ENCODE measurements around the gene SPECC1.
"Not testable (repeated sequence)": the region's sequence is repeated elsewhere in the genome, so short reads cannot be mapped to it uniquely, and the experiment has no call there.

SPECC1 gene

DNA sequence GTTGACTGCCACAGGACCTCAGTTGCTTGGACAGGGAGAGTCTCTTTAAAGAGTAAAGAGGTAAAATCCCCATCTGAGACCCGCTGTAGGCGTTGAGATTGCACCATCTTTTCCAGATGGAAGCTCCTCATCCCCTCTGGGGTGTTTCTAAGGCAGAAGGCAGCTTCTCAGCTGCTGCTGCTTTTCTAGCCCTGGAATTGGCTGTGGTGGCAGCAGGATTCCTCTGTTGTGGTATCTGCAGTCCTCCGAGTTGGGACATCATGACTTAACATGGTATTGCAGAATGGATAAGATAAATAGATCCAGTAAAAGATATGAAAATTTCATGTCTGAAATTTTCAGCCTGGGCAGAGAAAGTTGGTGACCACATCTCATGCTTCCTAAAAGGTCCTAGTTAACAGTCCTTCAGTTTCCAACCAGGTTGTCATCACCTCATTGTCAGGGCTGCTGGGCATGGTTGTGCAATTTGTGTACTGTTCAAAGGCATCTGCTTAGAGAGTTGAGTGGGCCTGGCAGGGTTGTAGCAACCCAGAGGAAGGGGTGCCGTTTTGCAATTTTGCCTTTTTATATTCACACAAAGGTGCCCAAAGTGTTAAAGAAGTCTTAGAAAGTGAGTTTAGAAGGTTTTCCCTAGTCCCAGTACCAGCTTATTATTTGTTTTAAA is 150.4 kb downstream of the SPECC1 start:
- no peak for DNase-seq (ENCODE audit: low read depth in 1 of 2, low spot score in 1 of 2)
- Histone ChIP-seq H3K27me3 (ENCODE audit: insufficient read depth, poor library complexity, severe bottlenecking) (no peaks in the 10 kb centered on the region), H3K4me3 (replicated peaks; ENCODE audit: insufficient read depth, low read length) (no peak overlapping the region), H3K27ac (replicated peaks) (no peak overlapping the region)
- TF ChIP-seq GABPA (IDR thresholded peaks at IDR 0.05; ENCODE audit: low read depth): no peak
- TF ChIP-seq POLR2AphosphoS5 (IDR thresholded peaks at IDR 0.05; ENCODE audit: low read depth): no peak

GRCh38 chr17:20165516-20165915 is 156.4 kb downstream of the SPECC1 start:
- H3K4me3 ChIP-seq (replicated peaks; ENCODE audit: insufficient read depth, low read length); DNase-seq (ENCODE audit: low read depth in 1 of 2, low spot score in 1 of 2); H3K27ac ChIP-seq (replicated peaks): not testable (repeated sequence)

GRCh38 chr17:20170085-20170484 is 160.9 kb downstream of the SPECC1 start:
- DNase-seq (ENCODE audit: low read depth in 1 of 2, low spot score in 1 of 2): no peak
- Histone ChIP-seq H3K27me3 (ENCODE audit: insufficient read depth, poor library complexity, severe bottlenecking) (no peaks in the 10 kb centered on the region), H3K27ac (replicated peaks) (no peak overlapping the region), H3K4me3 (replicated peaks; ENCODE audit: insufficient read depth, low read length) (no peak overlapping the region)
- TF ChIP-seq SPI1 (IDR thresholded peaks at IDR 0.05; ENCODE audit: borderline replicate concordance, low read depth) (no peak), REST (IDR thresholded peaks at IDR 0.05; ENCODE audit: insufficient replicate concordance, low read depth) (no peak), POLR2AphosphoS5 (IDR thresholded peaks at IDR 0.05; ENCODE audit: low read depth) (no peak), GABPA (IDR thresholded peaks at IDR 0.05; ENCODE audit: low read depth) (no peak)
- TF ChIP-seq, protein P1, sequence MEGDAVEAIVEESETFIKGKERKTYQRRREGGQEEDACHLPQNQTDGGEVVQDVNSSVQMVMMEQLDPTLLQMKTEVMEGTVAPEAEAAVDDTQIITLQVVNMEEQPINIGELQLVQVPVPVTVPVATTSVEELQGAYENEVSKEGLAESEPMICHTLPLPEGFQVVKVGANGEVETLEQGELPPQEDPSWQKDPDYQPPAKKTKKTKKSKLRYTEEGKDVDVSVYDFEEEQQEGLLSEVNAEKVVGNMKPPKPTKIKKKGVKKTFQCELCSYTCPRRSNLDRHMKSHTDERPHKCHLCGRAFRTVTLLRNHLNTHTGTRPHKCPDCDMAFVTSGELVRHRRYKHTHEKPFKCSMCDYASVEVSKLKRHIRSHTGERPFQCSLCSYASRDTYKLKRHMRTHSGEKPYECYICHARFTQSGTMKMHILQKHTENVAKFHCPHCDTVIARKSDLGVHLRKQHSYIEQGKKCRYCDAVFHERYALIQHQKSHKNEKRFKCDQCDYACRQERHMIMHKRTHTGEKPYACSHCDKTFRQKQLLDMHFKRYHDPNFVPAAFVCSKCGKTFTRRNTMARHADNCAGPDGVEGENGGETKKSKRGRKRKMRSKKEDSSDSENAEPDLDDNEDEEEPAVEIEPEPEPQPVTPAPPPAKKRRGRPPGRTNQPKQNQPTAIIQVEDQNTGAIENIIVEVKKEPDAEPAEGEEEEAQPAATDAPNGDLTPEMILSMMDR (IDR thresholded peaks at IDR 0.05; ENCODE audit: insufficient read depth, low read length): no peak

More at GRCh38 chr17:20165516-20165915, 156.4 kb downstream of the SPECC1 start:
- not testable (repeated sequence) for H3K27me3 ChIP-seq (ENCODE audit: insufficient read depth, poor library complexity, severe bottlenecking)

DNA sequence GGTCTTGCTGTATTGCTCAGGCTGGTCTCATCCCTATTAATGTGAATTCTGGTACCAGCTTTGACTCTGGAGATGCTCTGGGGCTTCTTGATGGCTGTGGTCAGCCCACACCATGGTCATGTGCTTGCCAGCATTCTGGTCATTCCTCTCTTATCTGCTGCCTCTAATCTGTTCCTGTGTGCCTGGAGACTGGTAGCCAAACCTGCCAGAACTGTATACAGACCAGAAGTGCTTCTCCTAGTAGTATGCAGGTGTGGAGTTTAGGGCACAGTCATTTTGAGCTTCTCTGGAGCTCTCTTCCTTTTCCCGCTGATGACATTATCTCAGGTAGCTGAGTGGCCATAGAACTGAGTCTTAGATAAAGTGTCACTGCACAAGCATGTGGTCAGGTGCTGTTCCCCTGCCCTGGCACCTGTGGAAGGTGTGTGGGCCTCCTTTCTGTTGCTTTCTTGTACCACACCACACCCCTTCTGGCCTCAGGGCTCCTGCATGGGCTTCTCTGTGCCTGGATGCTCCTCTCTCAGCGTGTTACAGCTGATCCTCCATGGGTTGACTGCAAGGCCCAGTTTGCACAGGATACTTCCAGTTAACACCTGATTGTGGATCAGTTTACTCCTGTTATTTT is 162.7 kb downstream of the SPECC1 start:
- no peak overlapping the region for H3K27ac ChIP-seq (replicated peaks)
- no peak for DNase-seq (ENCODE audit: low read depth in 1 of 2, low spot score in 1 of 2)
- no peak overlapping the region for H3K4me3 ChIP-seq (replicated peaks; ENCODE audit: insufficient read depth, low read length)
- H3K27me3 ChIP-seq (ENCODE audit: insufficient read depth, poor library complexity, severe bottlenecking): no peaks in the 10 kb centered on the region
- TF ChIP-seq REST (IDR thresholded peaks at IDR 0.05; ENCODE audit: insufficient replicate concordance, low read depth): no peak
- TF ChIP-seq, protein P1 (IDR thresholded peaks at IDR 0.05; ENCODE audit: insufficient read depth, low read length): no peak

GRCh38 chr17:20172376-20172775 is 163.2 kb downstream of the SPECC1 start:
- TF ChIP-seq, protein P1 (IDR thresholded peaks at IDR 0.05; ENCODE audit: insufficient read depth, low read length): no peak
- no peak for TF ChIP-seq REST (IDR thresholded peaks at IDR 0.05; ENCODE audit: insufficient replicate concordance, low read depth)
- no peak for TF ChIP-seq SPI1 (IDR thresholded peaks at IDR 0.05; ENCODE audit: borderline replicate concordance, low read depth)
- no peak for TF ChIP-seq GABPA (IDR thresholded peaks at IDR 0.05; ENCODE audit: low read depth)
- no peak for TF ChIP-seq POLR2AphosphoS5 (IDR thresholded peaks at IDR 0.05; ENCODE audit: low read depth)
- no peaks in the 10 kb centered on the region for H3K27me3 ChIP-seq (ENCODE audit: insufficient read depth, poor library complexity, severe bottlenecking)
- H3K27ac ChIP-seq (replicated peaks): no peak overlapping the region
- DNase-seq (ENCODE audit: low read depth in 1 of 2, low spot score in 1 of 2): no peak
- H3K4me3 ChIP-seq (replicated peaks; ENCODE audit: insufficient read depth, low read length): no peak overlapping the region

Data from HL-60 (cell line).